ENCODE results near the gene TMBIM6.

Gene TMBIM6

DNA sequence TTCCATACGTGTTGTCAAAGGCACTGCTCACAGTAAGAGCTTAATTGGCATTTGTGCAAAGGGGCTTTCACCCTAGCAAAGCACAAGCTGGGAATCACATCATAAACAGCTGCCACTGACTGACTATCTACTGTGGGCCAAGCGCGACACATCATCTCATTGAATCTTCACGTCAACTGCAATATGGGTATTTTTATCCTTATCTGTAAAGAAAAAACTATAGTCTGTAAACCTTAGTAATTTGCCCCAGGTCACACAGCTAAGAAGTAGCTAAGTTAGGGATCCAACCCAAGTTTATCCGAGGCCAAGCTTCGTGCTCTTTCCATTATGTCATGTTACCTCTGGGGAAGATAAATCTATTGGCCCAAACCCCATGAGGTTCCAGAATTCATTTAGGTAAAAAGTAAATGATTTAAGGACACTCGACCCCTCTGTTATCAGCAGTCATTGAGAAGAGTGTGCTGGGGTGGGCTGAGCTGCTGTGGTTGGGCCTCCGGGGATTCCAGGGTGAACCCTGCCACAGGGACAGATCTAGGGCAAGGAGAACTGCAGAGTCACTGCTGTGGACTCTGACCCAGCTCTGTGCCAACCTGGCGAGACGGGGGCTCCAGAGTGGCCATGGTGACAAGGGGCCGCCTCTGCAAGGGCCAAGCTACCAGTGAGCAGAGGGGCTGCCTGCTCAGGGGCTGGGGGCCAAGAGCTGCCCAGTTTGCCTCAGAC is 59.2 kb downstream of the TMBIM6 start:
- H3K27me3 ChIP-seq (ENCODE audit: low read depth) = no peaks in the 10 kb centered on the region
- H3K36me3 ChIP-seq (replicated peaks) = peaks cover 2% of the 10 kb centered on the region
- H3K9me3 ChIP-seq = no peaks in the 10 kb centered on the region
- no peak for DNase-seq (ENCODE audit: low spot score in 2 of 2)
- H3K4me1 ChIP-seq = no peaks in the 10 kb centered on the region
- no peak overlapping the region for H3K4me3 ChIP-seq
- in situ Hi-C loops (cut with MboI; ENCODE audit: low sequenced_read_pairs) = no loop called here

DNA sequence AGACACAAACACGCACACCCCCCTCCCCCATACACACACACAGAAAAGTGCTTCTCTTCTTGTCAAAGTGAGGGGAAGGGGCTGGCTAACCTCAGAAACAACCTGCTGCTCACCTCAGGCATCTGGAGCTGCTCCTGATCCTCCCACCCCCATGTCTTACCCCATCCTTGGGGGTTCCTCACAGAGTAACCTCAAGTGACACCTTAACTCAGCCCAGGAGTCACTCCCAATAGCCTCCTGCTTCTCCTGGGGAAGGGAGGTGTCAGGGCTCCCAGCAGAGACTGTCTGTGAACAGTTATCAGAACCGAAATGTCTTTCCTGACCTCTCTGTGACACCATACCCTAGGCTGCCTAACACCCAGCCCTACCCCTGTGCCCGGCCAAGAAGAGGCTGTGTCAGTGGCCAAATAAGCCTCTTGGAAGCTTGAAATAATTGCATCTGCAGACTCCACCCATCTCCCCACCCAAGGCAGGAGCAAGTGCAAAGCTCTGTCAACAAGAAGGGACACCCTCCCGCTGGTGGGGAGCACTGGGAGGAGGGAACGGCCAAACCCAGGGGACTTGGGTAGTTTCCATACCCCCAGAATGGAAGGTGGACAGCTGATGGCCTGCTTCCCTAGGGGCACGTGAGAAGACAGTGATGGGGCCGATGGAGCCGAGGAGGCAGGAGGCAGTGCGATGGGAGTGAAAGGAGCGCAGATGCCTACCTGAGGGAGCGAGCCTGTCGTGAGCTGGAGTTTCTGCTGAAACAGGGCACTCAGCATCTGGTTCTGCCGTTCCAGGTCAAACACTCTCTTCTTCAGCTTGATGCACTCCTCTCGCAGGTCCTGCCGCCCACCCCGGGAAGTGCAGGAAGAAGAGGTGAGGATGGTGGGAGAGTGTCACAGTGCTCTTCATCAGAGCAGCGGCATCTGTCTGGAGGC is 60.0 kb downstream of the TMBIM6 start:
- H3K9me3 ChIP-seq = no peaks in the 10 kb centered on the region
- no peaks in the 10 kb centered on the region for H3K27me3 ChIP-seq (ENCODE audit: low read depth)
- no peak for DNase-seq (ENCODE audit: low spot score in 2 of 2)
- in situ Hi-C loops (cut with MboI; ENCODE audit: low sequenced_read_pairs) = no loop called here
- H3K36me3 ChIP-seq (replicated peaks) = peaks cover 2% of the 10 kb centered on the region
- H3K4me3 ChIP-seq = no peak overlapping the region
- no peaks in the 10 kb centered on the region for H3K4me1 ChIP-seq

DNA sequence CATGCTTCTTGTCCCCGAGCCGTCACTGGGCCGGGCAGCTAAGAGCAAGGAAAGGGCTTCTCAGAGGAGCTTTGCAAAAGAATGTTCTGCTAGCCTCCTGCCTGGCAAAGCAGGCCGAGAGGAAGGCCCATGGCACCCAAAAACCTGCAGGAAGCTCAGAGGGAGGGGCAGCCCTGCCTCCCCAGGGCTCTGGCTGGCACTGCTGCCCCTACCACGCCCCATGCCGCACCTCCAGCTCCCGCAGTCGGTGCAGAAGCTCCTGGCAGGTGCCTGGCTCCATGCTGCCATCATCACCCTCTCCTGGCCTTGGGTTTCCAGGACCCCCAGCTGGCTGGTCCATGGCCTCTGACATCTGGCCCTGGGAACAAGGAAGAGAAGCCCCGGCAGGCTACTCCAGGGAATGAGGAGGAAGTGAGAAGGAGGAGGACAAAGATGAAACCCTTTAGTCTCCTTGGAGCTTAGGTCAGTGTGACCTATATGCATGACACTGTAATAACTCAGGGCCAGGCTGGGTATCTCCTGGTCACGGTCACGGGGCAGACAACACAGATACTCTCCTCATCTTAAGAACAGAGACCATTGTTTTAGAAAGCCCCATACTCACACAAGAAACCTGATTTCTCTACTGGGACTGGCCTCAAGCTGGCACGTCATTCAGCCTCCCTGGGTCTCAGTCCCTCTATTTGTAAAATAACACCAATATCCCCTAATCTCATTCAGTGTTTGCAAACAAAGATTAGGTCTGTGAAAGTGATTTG is 62.5 kb downstream of the TMBIM6 start:
- Histone ChIP-seq H3K9me3 (no peaks in the 10 kb centered on the region), H3K36me3 (replicated peaks) (peaks cover 2% of the 10 kb centered on the region)

GRCh38 chr12:49804821-49805220 is 63.5 kb downstream of the TMBIM6 start:
- H3K27me3 ChIP-seq (ENCODE audit: low read depth) = no peaks in the 10 kb centered on the region
- no peaks in the 10 kb centered on the region for H3K9me3 ChIP-seq
- H3K36me3 ChIP-seq (replicated peaks) = peaks cover 2% of the 10 kb centered on the region
- in situ Hi-C loops (cut with MboI; ENCODE audit: low sequenced_read_pairs) = no loop called here
- H3K4me1 ChIP-seq = no peaks in the 10 kb centered on the region
- no peak overlapping the region for H3K4me3 ChIP-seq
- no peak for DNase-seq (ENCODE audit: low spot score in 2 of 2)

More for the DNA sequence above, 62.5 kb downstream of the TMBIM6 start:
- no peak for DNase-seq (ENCODE audit: low spot score in 2 of 2)
- Histone ChIP-seq H3K4me1 (no peaks in the 10 kb centered on the region), H3K4me3 (no peak overlapping the region), H3K27me3 (ENCODE audit: low read depth) (no peaks in the 10 kb centered on the region)
- in situ Hi-C loops (cut with MboI; ENCODE audit: low sequenced_read_pairs) = no loop called here

- in situ Hi-C loops (cut with MboI; ENCODE audit: low sequenced_read_pairs) = no loop called here
- DNase-seq (ENCODE audit: low spot score in 2 of 2) = no peak
- Histone ChIP-seq H3K4me1 (no peaks in the 10 kb centered on the region), H3K4me3 (no peak overlapping the region), H3K36me3 (replicated peaks) (no peaks in the 10 kb centered on the region; the same call in none of the 2 replicates), H3K9me3 (no peaks in the 10 kb centered on the region), H3K27me3 (ENCODE audit: low read depth) (no peaks in the 10 kb centered on the region)
Measured at GRCh38 chr12:49805409-49805808, 64.1 kb downstream of the TMBIM6 start.

DNA sequence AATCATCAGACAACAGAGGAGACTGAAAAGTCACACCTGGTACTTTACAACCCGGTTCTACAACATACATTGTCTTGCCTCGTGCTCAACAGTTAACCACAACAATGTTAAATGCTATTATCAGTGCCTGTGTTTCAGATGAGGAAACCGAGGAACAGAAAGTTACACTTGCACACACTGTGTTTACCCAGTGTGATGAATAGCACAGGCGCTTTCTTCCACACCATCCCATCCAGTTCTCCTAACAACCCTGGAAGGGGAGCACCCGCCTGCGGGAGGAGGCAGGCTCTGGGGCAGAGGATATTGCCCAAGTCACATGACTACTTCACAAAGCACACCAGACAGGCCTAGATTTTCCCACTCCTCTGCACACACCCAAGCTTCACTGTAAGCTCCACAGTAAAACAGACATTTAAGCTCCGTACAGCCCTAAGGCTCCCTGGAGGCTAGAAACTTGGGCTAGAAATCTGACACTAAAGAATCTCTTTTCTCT is 65.0 kb downstream of the TMBIM6 start:
- in situ Hi-C loops (cut with MboI; ENCODE audit: low sequenced_read_pairs) = no loop called here
- Histone ChIP-seq H3K4me3 (no peak overlapping the region), H3K4me1 (no peaks in the 10 kb centered on the region), H3K9me3 (no peaks in the 10 kb centered on the region), H3K36me3 (replicated peaks) (no peaks in the 10 kb centered on the region; the same call in 1 of the 2 replicates), H3K27me3 (ENCODE audit: low read depth) (no peaks in the 10 kb centered on the region)
- no peak for DNase-seq (ENCODE audit: low spot score in 2 of 2)

- no peak for DNase-seq (ENCODE audit: low spot score in 2 of 2)
- Histone ChIP-seq H3K4me3 (no peak overlapping the region), H3K36me3 (replicated peaks) (no peaks in the 10 kb centered on the region; the same call in 1 of the 2 replicates), H3K27me3 (ENCODE audit: low read depth) (no peaks in the 10 kb centered on the region), H3K9me3 (no peaks in the 10 kb centered on the region), H3K4me1 (no peaks in the 10 kb centered on the region)
- in situ Hi-C loops (cut with MboI; ENCODE audit: low sequenced_read_pairs) = no loop called here
Measured at GRCh38 chr12:49806877-49807276, 65.5 kb downstream of the TMBIM6 start.

- H3K4me1 ChIP-seq = no peaks in the 10 kb centered on the region
- no peak for DNase-seq (ENCODE audit: low spot score in 2 of 2)
- no peaks in the 10 kb centered on the region; the same call in 1 of the 2 replicates for H3K36me3 ChIP-seq (replicated peaks)
- no peak overlapping the region for H3K4me3 ChIP-seq
- H3K27me3 ChIP-seq (ENCODE audit: low read depth) = no peaks in the 10 kb centered on the region
- in situ Hi-C loops (cut with MboI; ENCODE audit: low sequenced_read_pairs) = no loop called here
- H3K9me3 ChIP-seq = no peaks in the 10 kb centered on the region
Measured at GRCh38 chr12:49807991-49808580, 66.7 kb downstream of the TMBIM6 start.

GRCh38 chr12:49808686-49809380 is 67.5 kb downstream of the TMBIM6 start:
- in situ Hi-C loops (cut with MboI; ENCODE audit: low sequenced_read_pairs) = no loop called here
- no peaks in the 10 kb centered on the region for H3K4me1 ChIP-seq
- DNase-seq (ENCODE audit: low spot score in 2 of 2) = no peak
- H3K4me3 ChIP-seq = no peak overlapping the region
- no peaks in the 10 kb centered on the region for H3K36me3 ChIP-seq (replicated peaks)
- H3K27me3 ChIP-seq (ENCODE audit: low read depth) = no peaks in the 10 kb centered on the region
- no peaks in the 10 kb centered on the region for H3K9me3 ChIP-seq

- in situ Hi-C loops (cut with MboI; ENCODE audit: low sequenced_read_pairs) = no loop called here
Measured at GRCh38 chr12:49809381-49809905, 68.1 kb downstream of the TMBIM6 start.

DNA sequence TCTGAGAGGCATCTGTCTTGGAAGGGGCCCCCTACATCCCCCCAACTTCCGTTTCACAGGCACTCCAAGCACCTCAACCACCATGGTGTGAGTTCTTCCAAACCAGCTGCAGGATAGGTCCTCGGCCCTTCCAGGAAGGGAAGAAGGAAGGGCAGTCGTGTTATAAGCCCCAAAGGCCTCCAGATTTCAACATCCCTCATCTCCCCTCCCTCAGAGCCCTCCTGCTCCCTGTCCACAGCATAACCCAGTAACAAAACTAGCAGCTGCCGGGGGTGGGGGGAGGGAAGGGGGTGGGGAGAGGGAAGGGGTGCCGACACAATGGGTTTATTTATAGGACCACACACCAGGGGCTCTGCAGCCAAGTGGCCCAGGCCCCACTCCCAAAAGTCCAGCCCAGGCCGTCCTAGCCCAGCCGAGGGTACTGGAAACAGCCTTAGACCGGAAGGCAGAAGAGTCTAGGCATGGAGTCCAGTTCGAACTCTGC is 68.6 kb downstream of the TMBIM6 start:
- Histone ChIP-seq H3K4me1 (no peaks in the 10 kb centered on the region), H3K4me3 (no peak overlapping the region), H3K27me3 (ENCODE audit: low read depth) (no peaks in the 10 kb centered on the region), H3K36me3 (replicated peaks) (no peaks in the 10 kb centered on the region), H3K9me3 (no peaks in the 10 kb centered on the region)
- no peak for DNase-seq (ENCODE audit: low spot score in 2 of 2)
- in situ Hi-C loops (cut with MboI; ENCODE audit: low sequenced_read_pairs) = no loop called here

More at GRCh38 chr12:49809381-49809905, 68.1 kb downstream of the TMBIM6 start:
- Histone ChIP-seq H3K36me3 (replicated peaks) (no peaks in the 10 kb centered on the region), H3K9me3 (no peaks in the 10 kb centered on the region), H3K4me1 (no peaks in the 10 kb centered on the region), H3K27me3 (ENCODE audit: low read depth) (no peaks in the 10 kb centered on the region), H3K4me3 (no peak overlapping the region)
- no peak for DNase-seq (ENCODE audit: low spot score in 2 of 2)

- H3K4me3 ChIP-seq = no peak overlapping the region
- no peaks in the 10 kb centered on the region for H3K9me3 ChIP-seq
- no peaks in the 10 kb centered on the region for H3K27me3 ChIP-seq (ENCODE audit: low read depth)
- H3K36me3 ChIP-seq (replicated peaks) = no peaks in the 10 kb centered on the region
- in situ Hi-C loops (cut with MboI; ENCODE audit: low sequenced_read_pairs) = no loop called here
- DNase-seq (ENCODE audit: low spot score in 2 of 2) = no peak
- H3K4me1 ChIP-seq = no peaks in the 10 kb centered on the region
Measured at GRCh38 chr12:49811136-49811535, 69.8 kb downstream of the TMBIM6 start.
